GM21447 (cell line): ENCODE measurements around the gene EHD4.

Source experiments
- ATAC-seq: cut with Tn5 transposase; IDR thresholded peaks from one replicate; pipeline ENCODE4 v1.9.1; 2021; ENCODE audit not compliant: unreplicated experiment

Gene EHD4

GRCh38 chr15:41995476-41995855 lies 23.1 kb upstream of the EHD4 start:
- no peak for ATAC-seq

GRCh38 chr15:41994772-41995475 lies 22.6 kb upstream of the EHD4 start:
- ATAC-seq, result no peak

- no peak for ATAC-seq
These were observed 21.9 kb upstream of the EHD4 start for GRCh38 chr15:41994171-41994650.

GRCh38 chr15:41993472-41994170 lies 21.3 kb upstream of the EHD4 start:
- no peak for ATAC-seq

GRCh38 chr15:41992803-41993190 lies 20.4 kb upstream of the EHD4 start:
- no peak for ATAC-seq

GRCh38 chr15:41992151-41992802 lies 19.9 kb upstream of the EHD4 start:
- ATAC-seq, result no peak

GRCh38 chr15:41990691-41991090 lies 18.3 kb upstream of the EHD4 start:
- no peak for ATAC-seq

GRCh38 chr15:41990243-41990605 lies 17.9 kb upstream of the EHD4 start:
- ATAC-seq, result no peak

GRCh38 chr15:41989573-41990242 lies 17.4 kb upstream of the EHD4 start:
- ATAC-seq, result no peak

- ATAC-seq, result no peak
These were observed 16.7 kb upstream of the EHD4 start for GRCh38 chr15:41988896-41989572.

- ATAC-seq, result no peak
These were observed 15.5 kb upstream of the EHD4 start for GRCh38 chr15:41987925-41988275.

GRCh38 chr15:41987246-41987924 lies 15.0 kb upstream of the EHD4 start:
- no peak for ATAC-seq

GRCh38 chr15:41985236-41986160 lies 13.1 kb upstream of the EHD4 start:
- ATAC-seq, result no peak

- no peak for ATAC-seq
These were observed 12.3 kb upstream of the EHD4 start for GRCh38 chr15:41984622-41985021.

- no peak for ATAC-seq
These were observed 11.5 kb upstream of the EHD4 start for GRCh38 chr15:41983621-41984571.

GRCh38 chr15:41983221-41983620 lies 10.9 kb upstream of the EHD4 start:
- no peak for ATAC-seq

- ATAC-seq, result no peak
These were observed 10.0 kb upstream of the EHD4 start for GRCh38 chr15:41982133-41982930.
